Fibroblast of pulmonary artery (primary cell): ENCODE results near the gene HORMAD1.

Experiments
- DNase-seq: peaks from one replicate; pipeline ENCODE4 v3.0.0-alpha.2; 2010; ENCODE audit warnings: low read depth
- H3K4me3 ChIP-seq: replicated peaks from 2 replicates; pipeline ENCODE4 v1.5.1; 2011; ENCODE audit warnings: low read depth, mild to moderate bottlenecking, control low read depth, low read length, moderate library complexity
- CTCF ChIP-seq: IDR thresholded peaks from 2 replicates; pipeline ENCODE4 v1.5.1; 2011; ENCODE audit warnings: mild to moderate bottlenecking, control low read depth, low read length, inconsistent platforms; ENCODE audit errors: missing control alignments

Gene HORMAD1

GRCh38 chr1:150761801-150762200 lies 41.1 kb upstream of the HORMAD1 start:
- no peak for DNase-seq
- no peak for TF ChIP-seq CTCF
- H3K4me3 ChIP-seq = no peak overlapping the region

- no peak overlapping the region for H3K4me3 ChIP-seq
- no peak for DNase-seq
- TF ChIP-seq CTCF = no peak
These were observed 39.3 kb upstream of the HORMAD1 start for GRCh38 chr1:150760013-150760412.

GRCh38 chr1:150753416-150753815 lies 32.7 kb upstream of the HORMAD1 start:
- no peak for TF ChIP-seq CTCF
- no peak for DNase-seq

GRCh38 chr1:150751443-150751842 lies 30.7 kb upstream of the HORMAD1 start:
- no peak for DNase-seq
- TF ChIP-seq CTCF = no peak

More at GRCh38 chr1:150753416-150753815, 32.7 kb upstream of the HORMAD1 start:
- H3K4me3 ChIP-seq = no peak overlapping the region

GRCh38 chr1:150749720-150750311 lies 29.1 kb upstream of the HORMAD1 start:
- no peak for DNase-seq
- no peak overlapping the region for H3K4me3 ChIP-seq
- TF ChIP-seq CTCF = no peak

More at GRCh38 chr1:150751443-150751842, 30.7 kb upstream of the HORMAD1 start:
- no peak overlapping the region for H3K4me3 ChIP-seq

- H3K4me3 ChIP-seq = no peak overlapping the region
- DNase-seq = no peak
- TF ChIP-seq CTCF = no peak
These were observed 28.4 kb upstream of the HORMAD1 start for GRCh38 chr1:150748878-150749719.
